Stimulated activated CD4-positive, alpha-beta T cell treated with anti-CD3 and anti-CD28 coated beads, Interleukin-1b, Interleukin-23, amount 100 ng/mL, for 48 hours (primary cell): ENCODE measurements around the gene SEC31A.
A peak's percentile ranks its signal among the peaks of the same experiment; 100 is the strongest.
"Not testable (repeated sequence)": the region's sequence is repeated elsewhere in the genome, so short reads cannot be mapped to it uniquely, and the experiment has no call there.

Experiments
- DNase-seq: peaks from one replicate; pipeline ENCODE4 v3.0.0-alpha.2; 2020

Gene SEC31A

DNA sequence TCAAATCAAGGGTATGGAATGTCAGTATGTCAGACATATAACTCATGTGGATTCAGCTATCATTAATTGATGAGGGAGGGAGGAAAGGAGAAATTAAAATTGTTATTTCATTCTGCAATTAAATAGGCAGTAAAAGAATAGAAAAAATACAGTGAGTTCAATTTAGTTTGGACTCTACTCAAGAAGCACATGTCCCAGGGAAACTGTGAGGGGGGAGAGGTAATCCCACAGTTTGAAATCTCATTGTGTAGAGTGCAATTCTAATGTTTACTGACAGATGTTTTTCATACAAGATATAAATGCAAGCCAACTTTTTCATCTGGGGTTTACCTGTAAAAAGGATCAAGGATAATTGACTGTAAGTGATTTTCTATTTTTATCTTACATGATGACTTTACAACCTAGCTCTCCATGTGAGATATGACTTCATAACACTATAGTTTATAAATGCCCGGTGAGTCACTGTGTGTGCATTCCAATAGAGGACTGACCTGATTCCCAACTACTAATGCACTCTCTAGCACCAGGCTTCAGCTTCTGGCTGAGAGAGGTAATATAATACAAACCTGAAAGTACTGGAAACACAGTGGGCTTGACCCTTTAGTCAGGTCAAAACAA lies 57.1 kb downstream of the SEC31A start:
- DNase-seq, result no peak

- not testable (repeated sequence) for DNase-seq
Observed at GRCh38 chr4:82833060-82833459, 57.9 kb downstream of the SEC31A start.

GRCh38 chr4:82825425-82825824 lies 65.5 kb downstream of the SEC31A start:
- no peak for DNase-seq

DNA sequence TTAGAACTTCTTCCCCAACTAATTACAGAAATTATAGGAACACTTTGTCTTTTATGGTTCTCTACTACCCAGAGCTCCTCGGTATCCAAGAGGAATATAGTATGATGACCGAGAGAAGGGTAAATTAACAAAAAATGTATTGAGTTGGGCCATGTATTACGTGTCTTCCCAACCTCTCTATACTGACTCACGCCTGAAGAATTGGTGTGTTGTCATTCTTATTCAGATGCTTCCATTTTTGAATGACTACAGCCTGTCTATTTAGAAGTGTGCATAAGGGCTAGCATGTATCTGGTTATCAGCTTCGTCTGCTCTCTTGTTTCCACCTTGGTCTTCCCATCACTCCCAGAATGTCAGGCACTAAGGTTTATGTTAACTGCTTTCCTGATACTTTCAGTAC lies 67.9 kb downstream of the SEC31A start:
- no peak for DNase-seq

- no peak for DNase-seq
Observed at GRCh38 chr4:82820689-82821088, 70.3 kb downstream of the SEC31A start.

- no peak for DNase-seq
Observed at GRCh38 chr4:82818664-82819662, 72.0 kb downstream of the SEC31A start.

- not testable (repeated sequence) for DNase-seq
Observed at GRCh38 chr4:82816874-82817273, 74.1 kb downstream of the SEC31A start.

GRCh38 chr4:82814034-82814433 lies 76.9 kb downstream of the SEC31A start:
- DNase-seq, result no peak

DNA sequence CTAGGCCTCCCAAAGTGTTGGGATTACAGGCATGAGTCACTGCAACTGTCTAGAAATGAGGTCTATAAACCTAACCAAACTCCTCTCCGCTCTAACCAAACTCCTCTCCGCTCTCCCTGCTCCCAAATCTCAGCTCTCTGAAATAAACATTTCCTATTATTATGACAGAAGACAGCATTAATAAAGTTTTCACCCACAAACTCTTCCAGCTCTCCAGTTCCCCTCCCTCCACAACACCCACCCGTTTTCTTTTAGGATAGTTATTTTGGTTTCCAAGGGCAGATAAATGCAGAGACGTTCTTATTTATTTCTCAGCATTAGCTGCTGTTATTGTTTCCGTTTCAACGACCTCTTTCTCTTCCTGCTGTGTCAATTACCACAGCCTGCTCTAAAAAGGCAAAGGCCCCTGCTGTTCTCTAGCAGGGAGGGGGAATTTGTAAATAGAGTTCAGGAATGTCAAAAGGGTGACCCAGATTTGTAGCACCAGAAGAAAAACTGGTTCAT lies 79.1 kb downstream of the SEC31A start:
- DNase-seq, result no peak

DNA sequence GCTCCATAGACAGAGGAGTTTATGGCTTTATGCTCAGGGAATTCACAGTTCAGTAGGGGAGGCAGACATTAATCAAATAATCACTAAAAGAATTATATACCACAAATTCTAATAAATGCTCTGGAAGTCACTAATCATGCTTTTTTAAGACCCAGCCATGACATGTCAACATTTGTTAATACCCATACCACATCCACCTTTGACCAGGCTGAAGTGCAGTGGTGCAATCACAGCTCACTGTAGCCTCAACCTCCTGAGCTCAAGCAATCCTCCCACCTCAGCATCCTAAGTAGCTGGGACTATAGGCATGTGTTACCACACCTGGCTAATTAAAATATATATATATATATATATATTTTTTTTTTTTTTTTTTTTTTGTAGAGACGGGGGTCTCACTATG lies 79.6 kb downstream of the SEC31A start:
- no peak for DNase-seq

DNA sequence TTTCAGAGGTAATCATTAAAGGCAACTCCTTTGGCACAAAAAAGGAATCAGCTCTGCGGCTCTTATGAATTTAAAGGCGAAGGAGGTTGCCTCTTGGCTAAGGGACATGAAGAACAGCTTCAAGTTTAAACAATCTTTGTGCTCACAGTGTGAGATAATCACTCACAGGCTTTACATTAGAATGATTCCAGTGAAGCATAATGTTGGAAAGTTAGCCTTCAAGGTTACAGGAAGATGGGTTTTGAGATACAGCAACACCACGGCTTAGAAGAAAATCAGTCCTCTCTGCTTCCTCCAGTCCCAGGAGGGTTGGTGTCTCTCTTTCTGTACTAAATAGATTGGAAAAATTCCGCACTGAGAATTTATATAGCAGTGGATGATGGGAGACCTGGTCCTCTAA lies 80.8 kb downstream of the SEC31A start:
- DNase-seq, result no peak

DNA sequence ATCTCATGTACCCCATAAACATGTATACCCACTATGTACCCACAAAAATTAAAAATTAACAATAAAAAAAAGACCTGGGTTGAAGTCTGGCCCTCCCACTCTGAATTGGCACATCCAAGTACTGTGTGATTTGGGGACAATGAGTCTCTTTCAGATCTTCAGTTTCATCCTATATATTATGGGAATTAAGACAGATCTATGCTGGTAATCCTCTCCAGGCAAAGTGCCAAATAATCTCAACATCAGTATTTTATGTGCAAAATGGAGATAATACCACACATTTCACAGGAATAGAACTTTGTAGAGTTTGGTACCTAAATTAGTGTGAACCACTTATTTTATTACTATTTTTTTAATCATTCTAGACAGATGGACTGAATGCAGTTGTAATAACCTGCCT lies 81.3 kb downstream of the SEC31A start:
- no peak for DNase-seq

DNA sequence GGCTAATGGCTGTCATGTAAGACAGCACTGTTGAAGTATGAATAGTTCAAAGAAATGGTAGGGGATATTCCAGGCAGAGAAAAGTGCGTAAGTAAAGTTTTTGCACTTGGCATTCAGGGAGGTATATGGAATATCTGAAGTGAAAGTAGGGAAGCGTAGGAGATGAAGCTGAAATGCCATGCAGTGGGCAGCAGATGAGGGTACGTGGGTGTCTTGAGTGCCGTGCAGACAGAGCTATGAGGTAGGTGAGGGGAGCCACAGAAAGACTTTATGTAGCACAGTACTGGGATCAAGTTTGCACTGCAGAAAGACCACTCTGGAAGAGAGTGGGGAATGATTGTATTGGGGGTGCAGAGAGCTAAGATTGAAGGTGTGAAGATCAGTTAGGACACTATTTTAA lies 87.2 kb downstream of the SEC31A start:
- DNase-seq, result no peak

DNA sequence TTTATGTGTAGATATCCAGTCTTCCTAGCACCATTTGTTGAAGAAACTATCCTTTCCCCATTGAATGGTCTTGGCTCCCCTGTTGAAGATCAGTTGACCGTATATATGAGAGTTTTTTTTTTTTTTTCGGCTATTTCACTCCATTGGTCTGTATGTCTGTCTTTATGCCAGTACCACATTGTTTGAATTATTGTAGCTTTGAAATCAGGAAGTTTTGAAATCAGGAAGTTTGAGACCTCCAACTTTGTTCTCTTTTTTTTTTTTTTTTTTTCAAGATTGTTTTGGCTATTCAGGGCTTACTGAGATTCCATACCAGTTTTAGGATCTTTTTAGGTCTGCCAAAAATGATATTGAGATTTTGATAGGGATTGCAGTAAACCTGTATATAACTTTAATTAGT lies 88.0 kb downstream of the SEC31A start:
- no peak for DNase-seq

DNA sequence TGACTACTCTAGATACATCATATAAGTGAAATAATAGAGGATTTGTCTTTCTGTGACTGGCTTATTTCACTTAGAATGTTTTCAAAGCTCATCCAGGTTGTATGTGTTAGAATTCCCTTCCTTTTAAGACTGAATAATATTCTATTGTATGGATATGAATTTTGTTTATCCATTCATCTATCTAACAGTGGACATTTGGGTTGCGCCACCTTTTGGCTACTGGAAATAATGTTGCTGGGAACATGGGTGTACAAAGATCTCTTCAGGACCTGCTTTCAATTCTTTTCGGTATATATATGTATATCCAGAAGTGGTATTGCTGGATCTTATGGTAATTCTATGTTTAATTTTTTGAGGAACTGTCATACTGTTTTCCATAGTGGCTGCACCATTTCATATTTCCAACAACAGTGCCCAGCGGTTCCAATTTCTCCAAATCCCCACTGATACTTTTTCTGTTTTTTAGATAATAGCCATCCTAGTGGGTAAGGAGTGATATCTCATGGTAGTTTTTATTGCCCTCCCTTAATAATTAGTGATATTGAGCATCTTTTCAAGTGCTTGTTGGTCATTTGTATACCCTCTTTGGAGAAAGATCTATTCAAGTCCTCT lies 88.9 kb downstream of the SEC31A start:
- DNase-seq, result no peak

DNA sequence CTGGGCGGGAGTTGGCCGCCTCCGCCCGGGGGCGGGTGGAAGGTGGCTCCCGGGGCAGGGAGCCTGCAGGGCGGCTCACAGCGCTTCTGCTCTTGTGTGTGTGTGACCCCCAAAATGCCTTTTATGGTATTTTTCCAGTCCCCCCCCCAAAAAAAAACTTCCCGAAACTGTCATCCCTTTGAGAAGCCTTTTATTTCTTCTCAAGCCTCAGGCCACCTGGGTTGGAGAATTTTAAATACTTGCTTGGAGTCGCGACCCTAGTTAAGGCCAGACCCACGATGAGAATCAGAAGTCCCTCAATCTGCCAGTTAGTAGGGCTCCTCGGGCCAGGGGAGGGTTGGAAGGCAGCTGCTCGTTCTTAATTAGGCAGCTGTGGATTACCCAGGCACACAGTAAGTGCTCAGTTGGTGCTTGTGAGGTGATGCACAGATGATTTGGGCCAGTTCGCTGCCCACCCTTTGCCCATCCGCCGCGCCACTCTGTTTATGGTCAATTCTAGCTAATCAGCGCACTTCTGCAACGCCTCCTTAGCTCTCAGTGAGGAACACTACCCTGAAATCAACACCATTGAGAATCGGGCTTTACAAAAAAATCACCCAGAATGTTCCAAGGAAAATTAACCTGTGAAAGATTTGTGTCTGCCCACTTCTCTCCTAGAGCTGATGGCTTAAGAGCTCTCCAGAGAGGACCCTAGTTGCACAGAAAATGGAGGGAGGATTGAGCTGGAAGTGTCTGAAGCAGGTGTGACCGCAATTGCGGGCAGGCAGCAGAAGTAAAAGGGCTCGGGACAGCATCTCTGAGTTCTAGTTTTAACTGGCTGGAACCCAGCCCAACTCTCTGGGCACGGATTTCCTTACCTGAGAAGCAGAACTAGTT lies 91.7 kb downstream of the SEC31A start:
- no peak for DNase-seq

DNA sequence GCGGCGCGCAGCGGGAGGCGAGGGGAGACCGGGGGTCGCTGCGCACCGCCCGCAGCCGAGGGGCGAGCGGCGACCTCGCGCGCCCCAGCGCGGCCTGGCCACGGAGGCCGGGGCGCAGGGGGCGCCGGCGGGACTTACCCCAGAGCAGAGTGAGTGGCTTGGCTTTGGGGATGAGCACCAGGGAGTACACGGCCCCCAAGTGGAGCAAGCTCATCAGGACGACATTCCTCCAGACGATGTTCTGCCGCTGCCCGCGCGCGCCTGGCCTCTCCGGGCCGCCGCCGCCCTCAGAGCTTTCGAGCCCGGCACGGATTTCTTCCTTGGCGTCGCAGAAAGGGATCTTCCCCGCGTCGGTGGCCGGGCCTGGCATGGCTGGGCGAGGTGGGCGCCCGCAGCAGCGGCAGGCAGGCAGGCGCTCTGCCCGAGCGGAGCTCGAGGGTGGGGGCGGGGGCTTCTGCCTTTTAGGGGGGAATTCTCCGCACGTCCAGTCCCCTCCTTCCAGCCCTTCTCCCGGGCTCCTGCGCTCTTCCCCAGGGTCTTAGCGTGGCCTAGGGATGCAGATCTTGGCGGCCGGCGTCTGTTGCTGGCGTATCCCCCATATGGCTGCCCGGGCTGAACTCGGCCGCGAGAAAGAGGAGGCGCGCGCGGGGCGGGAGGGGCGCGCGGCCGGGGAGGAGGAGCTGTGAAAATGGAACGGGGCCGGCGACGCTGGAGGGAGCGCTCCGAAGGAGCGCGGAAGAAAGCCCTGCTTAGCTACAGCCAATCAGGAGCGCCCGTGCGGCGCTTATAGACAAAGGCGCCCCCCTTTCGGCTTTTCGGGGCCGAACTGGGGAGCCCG lies 92.6 kb downstream of the SEC31A start, which contains the start of gene SCD5:
SCD5 (minus strand) TSS at position 629 of the 838 bp plus-strand sequence; CDS start at position 370, 259 bp downstream.
- DNase-seq, result peak; percentile 47

- DNase-seq, result peak; percentile 4
Observed at GRCh38 chr4:82797405-82798111, 93.4 kb downstream of the SEC31A start.

DNA sequence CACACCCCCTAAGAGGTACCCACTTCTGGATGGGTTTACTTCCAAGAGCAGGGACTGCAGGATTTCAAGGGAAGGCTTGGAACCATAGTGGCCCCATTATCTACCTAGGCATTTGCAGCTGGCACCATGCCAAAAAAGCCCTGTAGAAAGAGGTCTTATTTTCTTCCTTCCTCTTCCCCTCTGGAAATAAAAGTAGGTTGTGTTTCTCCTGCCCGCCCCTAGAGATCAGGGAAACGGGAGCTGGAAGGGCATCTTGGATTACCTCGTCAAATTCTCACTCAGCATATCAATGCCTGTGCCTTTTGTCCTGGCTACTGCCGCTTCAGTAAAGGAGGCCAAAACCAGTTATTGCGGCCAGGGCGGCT lies 93.9 kb downstream of the SEC31A start:
- DNase-seq, result no peak

- no peak for DNase-seq
Observed at GRCh38 chr4:82792912-82793649, 97.9 kb downstream of the SEC31A start.
